GM18519 (cell line): ENCODE data around the gene GJA1.
"Not testable (repeated sequence)": the region's sequence is repeated elsewhere in the genome, so short reads cannot be mapped to it uniquely, and the experiment has no call there.

Experiments used
- ATAC-seq: cut with Tn5 transposase; IDR thresholded peaks from one replicate; pipeline ENCODE4 v1.9.1; 2021; ENCODE audit warnings: mild to moderate bottlenecking, moderate library complexity; ENCODE audit not compliant: unreplicated experiment, low FRiP score

The GJA1 gene

GRCh38 chr6:121435444-121436069 is at the start of gene GJA1:
GJA1 (plus strand) TSS chr6:121435646; CDS start chr6:121446848, 11,202 bp downstream.
- no peak for ATAC-seq

GRCh38 chr6:121386551-121386950 is 48.9 kb upstream of the GJA1 start:
- not testable (repeated sequence) for ATAC-seq

GRCh38 chr6:121389419-121389818 is 46.0 kb upstream of the GJA1 start:
- ATAC-seq: no peak

DNA sequence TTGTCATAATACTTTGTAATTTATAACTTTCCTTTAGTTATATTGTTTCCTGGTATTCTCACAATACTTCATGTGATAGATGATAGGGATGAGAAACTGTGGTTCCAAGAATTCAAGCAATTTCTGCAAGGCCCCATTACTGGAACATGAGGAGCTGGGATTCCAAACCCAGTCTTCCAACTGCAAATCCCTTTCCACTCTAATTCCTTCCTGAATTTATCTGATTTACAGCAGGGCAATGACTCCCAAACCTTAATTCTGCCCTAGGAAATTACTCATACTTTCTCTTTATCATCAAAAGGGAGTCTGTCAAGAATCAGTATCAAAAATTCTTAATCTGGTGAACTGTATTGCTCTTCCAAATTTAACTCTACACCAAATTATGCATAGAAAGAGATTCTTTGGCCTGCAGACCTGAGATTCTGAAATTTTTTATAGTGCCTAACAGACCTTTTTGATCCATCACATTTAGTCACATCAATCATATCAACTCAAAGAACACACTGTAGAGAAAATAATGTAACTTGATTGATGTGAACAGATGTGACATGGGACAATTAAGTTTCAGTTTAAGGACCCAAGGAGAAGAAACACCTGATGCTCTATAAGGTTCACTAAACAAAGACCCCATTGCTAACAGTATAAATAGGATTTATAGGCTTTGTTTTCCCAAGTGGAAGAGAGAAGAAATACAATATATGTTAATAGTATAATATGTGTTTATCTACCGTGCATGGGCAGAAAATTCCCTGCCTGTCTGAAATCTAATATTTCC is 41.5 kb upstream of the GJA1 start:
- ATAC-seq: no peak

DNA sequence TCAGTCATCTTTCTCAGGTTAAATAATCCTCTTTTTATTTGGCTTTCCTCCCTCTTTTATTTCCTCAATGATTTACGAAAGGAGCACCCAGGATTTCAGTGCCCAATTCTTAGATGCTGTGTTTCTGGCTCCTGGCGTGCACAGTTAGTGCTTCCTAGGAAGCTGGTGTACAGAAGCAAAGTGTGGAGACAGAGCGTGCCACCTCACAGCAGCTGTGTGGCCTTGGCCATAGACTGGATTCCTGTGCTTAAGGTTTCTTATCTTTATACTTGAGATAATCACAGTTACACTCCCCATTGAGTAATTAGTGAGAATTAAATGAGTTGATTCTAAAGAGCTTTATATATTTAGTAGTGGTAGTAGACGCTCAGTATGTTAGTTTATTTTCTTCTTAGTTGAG is 39.7 kb upstream of the GJA1 start:
- no peak for ATAC-seq

- ATAC-seq: not testable (repeated sequence)
Measured at GRCh38 chr6:121397188-121397587, 38.3 kb upstream of the GJA1 start.

GRCh38 chr6:121398127-121398526 is 37.3 kb upstream of the GJA1 start:
- no peak for ATAC-seq

DNA sequence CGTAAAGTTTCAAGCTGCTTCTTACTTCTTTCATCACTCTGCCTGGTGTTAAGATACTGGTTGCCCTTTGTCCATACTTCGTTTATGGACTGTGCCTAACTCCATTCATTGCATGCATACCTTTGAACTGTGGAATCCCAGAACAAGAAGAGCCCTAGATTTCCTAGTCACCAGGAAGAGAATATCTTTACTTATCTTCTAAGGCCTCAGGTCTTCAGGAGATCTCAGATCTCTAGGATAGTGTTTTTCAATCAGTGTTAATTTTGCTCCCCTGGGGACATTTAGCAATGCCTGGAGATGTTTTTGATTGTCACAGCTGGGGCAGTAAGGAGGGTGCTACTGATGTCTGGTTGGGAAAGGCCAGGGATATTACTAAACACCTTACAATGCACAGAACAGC is 35.5 kb upstream of the GJA1 start:
- ATAC-seq: no peak

DNA sequence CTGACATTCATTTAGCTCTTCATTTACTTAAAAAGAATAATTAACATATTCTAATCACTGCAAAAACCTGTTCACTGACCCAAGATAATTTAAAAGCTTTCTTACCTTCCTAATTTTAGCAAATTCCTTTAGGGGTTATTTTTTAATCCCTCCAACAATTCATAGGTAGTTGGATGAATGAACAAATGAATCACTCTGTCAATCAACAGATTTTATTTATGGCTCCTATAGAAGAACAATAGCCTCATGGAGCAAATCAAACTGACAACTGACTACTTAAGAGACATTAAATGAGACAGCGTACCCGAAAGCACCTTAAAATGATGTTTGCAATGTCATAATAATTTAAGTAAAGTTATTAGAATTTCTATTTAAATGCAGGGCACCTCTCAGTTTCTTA is 31.5 kb upstream of the GJA1 start:
- ATAC-seq: no peak

DNA sequence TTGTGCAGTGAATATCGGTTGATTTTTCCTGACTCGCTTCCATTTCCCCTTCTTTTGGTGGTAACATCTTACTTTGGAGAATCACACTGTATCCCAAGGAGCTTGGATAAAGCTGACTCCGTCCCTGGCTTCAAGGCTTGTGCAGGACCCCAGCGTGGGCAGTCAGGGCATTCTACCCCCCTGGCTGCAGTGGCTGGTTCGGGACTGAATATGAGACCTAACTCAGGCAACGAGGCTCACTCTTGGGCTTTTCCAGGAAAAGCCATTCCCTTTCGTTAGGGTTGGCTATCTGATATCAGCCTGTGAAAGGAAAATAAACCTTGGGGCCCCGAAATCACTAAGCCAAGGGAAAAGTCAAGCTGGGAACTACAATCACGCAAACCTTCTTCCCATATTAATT is 30.1 kb upstream of the GJA1 start:
- no peak for ATAC-seq

DNA sequence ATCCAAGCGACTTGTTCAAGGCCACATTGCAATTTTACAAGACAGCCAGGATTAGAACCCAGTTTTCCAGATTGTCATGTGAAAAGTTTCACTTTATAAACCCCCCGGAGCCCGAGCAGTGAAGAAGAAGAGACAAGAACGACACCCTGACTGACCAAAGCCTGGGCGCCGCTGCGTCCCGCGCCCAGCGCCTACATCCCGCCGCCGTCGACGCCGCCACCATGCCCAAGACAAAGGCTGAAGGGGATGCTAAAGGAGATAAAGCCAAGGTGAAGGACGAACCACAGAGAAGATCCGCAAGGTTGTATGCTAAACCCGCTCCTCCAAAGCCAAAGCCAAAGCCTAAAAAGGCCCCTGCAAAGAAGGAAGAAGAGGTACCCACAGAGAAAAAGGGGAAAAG is 27.1 kb upstream of the GJA1 start:
- no peak for ATAC-seq

DNA sequence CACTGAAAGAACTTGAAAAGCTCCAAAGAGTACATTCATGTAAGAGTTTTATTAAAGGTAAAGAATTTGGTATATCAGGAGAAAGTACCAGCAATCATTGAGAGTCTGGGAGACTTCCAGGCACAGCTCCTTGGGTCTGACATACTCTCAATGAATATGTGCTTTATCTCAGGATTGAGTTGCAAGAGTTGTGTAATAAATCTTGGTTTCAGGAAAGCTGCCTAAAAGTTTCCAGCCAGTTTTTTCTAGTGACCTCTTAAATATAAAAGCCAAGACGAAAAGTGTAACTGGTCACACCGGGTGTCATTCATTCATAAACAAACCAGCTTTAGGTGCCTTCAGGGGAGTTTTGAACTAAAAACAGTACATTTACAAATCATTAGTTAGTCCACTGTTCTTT is 21.6 kb upstream of the GJA1 start:
- no peak for ATAC-seq

GRCh38 chr6:121418346-121418745 is 17.1 kb upstream of the GJA1 start:
- ATAC-seq: no peak

GRCh38 chr6:121426686-121427085 is 8.8 kb upstream of the GJA1 start:
- no peak for ATAC-seq

DNA sequence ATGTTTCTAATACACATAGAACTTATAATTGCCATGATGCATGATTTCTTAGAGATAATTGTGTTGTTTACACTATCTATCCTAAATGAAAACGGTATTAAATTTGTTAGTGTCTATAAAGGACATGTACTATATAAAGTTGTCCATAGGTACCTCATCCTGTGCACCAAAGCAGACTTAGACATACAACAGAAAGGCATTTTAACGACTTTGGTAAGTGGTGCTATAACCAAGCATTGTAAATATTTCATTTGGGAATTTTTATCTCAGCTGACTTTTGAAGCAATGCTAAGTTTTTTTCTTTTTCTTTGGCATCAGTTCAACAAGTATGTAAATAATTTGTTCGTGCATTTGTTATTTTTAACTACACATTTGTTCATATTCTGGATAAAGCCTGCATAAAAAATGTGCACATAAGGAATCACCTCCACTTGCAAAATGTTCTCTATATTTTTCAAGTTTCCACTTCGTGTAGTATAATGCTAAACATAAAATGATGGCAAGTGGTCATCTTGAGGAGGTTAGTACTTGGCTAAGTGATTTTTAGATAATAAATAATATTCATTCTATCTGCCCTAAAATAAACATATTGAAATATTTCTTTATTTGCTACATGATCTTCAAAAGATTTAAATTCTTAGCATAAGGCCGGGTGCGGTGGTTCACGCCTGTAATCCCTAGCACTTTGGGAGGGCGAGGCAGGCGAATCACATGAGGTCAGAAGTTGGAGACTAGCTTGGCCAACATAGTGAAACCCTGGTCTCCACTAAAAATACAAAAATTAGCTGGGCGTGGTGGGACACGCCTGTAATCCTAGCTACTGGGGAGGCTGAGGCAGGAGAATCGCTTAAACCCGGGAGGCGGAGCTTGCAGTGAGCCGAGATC is 6.3 kb upstream of the GJA1 start:
- no peak for ATAC-seq

DNA sequence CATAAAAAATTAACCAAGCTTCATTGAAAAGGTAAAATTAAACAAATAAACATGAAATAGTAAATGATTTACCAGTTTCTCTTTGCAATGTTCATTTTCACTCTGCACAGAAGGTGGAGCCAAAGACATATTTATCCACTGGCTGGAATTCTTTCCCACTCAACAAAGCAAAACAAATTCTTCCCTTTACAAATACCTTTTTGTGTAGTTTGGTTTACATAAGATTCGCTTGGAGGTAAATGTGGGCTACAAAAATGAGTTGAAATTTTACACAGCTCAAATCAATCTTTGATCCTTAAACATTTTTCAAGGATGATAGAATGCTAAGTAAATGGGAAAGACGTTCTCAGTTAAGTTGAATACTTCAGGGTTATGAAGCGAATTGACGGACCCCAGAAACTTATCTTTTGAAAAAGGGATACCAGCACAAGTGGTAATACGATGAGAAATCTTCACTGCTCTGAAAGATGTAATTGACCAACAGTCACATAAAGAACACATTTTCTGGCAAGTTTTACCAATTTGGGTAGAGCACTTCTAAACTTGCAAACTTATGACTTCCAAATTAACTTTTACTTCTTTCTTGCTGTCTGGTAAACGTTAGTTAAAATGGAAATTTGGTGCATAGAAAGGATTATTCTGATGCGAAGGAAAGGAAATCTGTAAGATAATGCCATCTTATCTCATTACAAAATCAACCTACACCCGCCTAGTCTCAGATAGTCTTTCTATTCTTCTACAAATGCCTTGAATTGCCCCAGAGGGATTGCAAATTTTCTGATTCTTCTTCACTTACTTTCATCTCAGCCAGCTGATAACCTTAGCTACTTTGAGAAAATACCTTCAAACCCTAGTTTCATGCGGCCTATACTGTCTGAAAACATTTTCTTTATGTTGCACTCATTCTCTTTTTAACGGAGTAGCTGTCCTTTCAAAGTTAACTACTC is 4.7 kb upstream of the GJA1 start:
- no peak for ATAC-seq

- ATAC-seq: not testable (repeated sequence)
Measured at GRCh38 chr6:121431776-121432175, 3.7 kb upstream of the GJA1 start.

DNA sequence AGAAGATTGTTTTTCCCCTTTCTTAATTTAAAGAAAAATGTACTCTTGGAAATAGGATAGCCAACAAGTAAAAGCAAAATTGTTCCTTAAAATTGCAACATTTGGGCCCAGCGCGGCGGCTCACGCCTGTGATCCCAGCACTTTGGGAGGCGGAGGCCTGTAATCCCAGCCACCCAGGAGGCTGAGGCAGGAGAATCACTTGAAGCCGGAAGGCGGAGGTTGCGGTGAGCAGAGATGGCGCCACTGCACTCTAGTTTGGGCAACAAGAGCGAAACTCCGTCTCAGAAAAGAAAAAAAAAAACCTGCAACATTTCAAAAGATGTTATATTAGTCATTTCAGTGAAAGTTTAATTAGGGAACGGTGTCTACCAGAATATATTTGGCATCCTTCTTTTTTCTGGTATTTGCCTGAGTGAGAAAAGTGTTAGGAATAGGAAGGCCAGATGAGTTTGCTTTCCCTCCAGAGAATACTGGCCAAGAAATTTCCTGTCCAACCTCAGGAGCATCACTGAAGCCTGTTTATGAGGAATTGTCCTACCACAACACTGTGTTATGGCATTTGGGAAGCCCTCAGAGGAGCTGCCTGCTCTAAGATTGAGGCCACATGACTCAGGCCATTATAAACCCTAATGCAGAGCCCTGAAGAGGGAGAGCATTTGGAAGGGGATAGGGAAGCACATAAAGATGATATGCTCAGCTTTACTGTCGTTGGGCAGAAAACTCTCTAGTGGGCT is 1.2 kb upstream of the GJA1 start:
- ATAC-seq: no peak

DNA sequence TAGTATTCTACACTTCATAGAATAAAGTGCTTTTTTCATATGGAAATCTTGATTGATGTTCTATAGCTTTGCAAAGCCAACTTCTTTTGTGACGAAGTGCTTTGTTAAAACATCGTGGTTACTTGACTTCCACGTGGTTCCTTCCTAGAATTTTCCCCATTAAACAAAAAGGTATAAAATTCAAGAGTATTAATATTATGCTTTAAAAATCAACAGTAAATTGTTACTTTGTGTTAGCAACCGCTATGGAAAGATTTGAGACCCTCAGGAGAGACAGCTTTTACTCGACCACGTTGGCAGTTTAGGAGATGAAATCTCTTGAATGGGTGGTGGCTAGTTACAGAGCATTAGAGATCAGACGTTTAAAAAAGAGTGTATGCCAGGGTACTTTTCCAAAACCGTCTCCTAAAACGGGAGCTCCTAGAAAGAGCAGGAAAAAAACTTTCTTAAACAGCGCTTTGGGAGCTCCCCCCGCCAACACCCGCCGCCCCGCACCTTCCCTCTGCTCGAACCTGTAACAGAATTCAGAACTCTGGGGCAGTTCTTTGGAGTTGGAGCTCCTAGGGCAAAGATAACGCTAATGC is 920 bp downstream of the GJA1 start:
- no peak for ATAC-seq
